ENCODE results near the gene FLNB.

Gene FLNB, protein sequence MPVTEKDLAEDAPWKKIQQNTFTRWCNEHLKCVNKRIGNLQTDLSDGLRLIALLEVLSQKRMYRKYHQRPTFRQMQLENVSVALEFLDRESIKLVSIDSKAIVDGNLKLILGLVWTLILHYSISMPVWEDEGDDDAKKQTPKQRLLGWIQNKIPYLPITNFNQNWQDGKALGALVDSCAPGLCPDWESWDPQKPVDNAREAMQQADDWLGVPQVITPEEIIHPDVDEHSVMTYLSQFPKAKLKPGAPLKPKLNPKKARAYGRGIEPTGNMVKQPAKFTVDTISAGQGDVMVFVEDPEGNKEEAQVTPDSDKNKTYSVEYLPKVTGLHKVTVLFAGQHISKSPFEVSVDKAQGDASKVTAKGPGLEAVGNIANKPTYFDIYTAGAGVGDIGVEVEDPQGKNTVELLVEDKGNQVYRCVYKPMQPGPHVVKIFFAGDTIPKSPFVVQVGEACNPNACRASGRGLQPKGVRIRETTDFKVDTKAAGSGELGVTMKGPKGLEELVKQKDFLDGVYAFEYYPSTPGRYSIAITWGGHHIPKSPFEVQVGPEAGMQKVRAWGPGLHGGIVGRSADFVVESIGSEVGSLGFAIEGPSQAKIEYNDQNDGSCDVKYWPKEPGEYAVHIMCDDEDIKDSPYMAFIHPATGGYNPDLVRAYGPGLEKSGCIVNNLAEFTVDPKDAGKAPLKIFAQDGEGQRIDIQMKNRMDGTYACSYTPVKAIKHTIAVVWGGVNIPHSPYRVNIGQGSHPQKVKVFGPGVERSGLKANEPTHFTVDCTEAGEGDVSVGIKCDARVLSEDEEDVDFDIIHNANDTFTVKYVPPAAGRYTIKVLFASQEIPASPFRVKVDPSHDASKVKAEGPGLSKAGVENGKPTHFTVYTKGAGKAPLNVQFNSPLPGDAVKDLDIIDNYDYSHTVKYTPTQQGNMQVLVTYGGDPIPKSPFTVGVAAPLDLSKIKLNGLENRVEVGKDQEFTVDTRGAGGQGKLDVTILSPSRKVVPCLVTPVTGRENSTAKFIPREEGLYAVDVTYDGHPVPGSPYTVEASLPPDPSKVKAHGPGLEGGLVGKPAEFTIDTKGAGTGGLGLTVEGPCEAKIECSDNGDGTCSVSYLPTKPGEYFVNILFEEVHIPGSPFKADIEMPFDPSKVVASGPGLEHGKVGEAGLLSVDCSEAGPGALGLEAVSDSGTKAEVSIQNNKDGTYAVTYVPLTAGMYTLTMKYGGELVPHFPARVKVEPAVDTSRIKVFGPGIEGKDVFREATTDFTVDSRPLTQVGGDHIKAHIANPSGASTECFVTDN (N-terminal part only)
- total RNA-seq, result 82.4 to 96.3 reads per million in 2 donors

DNA sequence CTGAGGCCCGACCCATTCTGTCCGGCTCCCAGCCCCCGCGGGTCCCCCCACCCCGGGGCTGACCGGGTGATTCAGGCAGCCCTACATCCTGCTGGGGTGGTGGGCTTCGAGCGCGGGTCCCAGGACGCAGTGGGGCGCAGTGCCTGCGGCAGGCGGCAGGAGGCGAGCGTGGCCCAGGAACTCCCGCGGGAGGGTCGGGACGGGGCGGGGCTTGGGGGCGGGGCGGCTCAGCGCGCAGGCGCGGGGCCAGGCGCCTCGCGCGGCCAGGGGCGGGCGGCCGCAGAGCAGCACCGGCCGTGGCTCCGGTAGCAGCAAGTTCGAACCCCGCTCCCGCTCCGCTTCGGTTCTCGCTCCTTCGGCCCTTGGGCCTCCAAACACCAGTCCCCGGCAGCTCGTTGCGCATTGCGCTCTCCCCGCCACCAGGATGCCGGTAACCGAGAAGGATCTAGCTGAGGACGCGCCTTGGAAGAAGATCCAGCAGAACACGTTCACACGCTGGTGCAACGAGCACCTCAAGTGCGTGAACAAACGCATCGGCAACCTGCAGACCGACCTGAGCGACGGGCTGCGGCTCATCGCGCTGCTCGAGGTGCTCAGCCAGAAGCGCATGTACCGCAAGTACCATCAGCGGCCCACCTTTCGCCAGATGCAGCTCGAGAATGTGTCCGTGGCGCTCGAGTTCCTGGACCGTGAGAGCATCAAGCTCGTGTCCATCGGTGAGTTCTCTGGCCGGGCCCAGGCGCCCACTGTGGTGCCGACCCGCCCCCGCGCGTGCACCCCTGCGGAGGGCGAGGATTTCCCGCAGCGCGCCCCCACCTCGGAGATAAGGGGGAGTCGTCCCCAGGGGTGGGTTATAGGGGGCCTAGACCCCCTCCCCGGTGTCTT, at the start of gene FLNB:
FLNB (plus strand) TSS at position 282 of the 885 bp plus-strand sequence; CDS start at position 425, 143 bp downstream.
- DNase-seq, result peak; percentile 59 to 82 (median 70)

DNA sequence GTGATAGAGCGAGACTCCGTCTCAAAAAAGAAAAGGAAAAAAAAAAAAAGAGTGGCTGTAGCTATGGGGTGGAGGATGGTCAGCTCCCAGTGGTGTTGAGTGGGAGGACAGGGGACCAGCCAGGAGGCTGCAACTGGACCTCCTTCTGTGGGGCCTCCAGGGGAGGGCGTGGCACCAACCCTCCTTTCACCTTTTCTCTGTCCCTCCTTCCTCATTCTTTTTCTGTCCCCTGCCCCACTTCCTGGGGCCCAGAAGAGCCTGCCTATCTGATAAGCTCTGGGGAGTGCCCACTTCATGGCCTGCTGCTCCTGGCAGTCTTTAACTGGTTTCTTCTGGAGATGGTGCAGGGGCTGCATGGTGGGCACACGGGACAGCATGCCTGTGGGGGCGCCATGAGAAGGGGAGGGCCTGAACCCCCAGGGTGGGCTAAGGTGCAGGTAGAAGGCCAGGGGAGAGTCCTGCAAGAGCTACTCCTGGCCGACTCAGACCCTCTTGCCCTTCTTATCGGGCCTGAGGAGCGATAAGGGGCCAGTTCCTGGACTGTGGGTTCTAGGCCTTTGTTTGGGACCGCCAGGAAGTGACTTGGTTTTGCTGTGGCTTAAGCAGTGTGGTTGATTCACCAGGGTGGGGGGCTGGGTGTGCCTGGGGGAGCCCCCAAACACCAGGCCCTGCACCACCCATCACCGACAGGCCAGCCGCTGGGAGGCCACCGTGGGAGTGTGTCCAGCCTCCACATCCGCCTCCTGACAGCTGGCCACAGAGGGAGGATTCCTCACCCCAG, 49.4 kb upstream of the FLNB start:
- no peak for DNase-seq

DNA sequence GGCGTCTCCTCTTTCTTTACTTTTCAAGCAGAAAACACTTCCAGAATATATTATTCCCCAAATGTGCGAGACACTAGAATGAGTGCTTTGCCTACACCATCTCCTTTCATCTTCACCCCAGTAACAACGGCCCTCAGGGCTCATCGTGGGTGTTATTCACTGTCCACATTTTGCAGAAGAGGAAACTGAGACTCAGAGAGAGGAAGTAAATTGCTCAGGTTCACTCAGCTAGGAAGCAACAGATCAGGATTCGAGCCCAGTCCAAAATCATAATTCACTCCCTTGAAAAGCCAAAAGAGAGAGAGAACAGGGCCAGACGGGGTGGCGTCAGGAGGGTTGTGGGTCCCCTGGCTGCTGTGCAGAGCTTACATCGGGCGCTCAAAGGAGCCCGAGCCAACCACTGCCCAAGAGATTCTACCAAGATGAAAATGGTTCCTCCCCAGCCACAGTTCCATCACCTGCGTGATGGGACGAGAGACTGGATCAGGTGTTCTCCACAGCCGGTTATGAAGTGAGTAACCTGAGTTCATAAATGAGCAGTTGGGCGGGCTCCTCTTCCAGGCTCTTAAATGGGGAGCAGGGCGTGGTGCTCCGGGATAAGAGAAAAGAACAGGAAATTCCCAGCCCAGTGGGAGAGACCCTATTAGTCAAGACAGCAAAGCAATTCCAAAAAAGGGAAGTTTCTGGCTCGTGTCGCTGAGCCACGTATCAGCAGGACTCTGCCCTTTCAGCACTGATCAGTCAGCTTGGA, 48.6 kb upstream of the FLNB start:
- no peak for DNase-seq

DNA sequence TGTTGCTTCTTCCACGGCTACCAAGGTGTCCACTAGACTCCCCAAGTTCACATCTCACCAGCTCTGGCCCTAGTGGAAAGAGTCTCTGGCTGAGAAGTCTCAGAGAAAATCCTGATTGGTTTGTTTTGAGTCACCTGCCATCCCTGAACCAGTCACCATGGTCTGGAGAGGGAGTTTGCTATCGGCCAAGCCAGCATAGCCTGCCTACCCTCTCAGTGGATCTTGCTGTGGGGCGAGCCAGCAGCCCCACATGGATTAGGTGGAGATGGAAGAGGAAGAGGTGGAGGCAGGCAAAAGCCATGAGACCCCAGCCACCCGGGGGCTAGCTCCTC, 48.1 kb upstream of the FLNB start:
- no peak for DNase-seq

DNA sequence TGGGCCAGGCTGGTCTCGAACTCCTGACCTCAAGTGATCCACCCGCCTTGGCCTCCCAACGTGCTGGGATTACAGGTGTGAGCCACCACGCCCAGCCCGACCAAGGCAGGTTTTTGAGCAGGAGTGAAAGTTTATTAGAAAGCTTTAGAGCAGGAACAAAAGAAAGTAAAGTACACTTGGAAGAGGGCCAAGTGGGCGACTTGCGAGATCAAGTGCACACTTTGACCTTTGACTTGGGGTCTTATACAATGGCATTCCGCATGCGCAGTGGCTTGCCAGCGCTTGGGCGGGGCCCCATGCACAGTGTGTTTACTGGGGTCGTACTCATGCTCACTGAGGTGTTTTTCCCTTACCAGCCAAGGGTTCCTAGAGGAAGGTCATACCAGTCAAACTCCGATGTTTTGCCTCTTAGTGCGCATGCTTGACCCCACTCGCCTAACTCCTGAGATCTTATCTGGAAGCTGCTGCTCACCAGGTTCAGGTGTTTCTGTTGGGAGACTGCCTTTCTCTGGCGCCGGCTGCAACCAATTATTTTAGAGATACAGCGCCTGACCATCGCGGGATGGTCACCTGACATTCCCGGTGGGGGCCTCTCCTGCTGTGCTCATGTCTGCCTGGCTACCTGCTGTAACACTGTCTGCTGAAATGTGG, 46.9 kb upstream of the FLNB start:
- no peak for DNase-seq

DNA sequence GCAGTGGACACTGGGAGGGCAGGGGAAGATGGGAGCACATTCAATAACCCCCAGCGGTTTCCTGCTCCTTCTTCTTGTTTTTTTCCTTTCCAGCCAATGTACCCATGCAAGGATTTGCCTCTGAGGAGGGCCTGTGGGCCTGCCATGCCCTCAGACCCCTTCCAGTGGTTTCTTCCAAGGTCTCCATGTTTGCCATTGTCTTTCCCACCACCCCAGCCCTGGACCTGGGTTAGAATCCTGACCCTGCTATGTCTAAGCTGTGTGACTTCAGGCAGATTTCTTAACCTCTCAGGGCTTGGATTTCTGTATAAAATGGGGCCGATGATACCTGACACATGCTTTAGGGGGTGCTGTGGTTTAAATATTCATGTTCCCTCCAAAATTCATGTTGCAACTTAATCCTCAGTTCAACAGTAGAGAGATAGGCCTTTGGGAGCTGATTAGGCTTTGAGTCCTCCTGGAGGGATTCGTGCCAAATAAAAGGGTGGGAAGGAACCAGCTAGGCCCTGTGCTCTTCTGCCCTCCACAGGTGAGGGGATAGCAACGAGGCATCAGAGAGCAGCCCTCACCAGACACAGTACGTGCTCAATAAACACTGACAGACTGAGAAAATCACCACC, 46.3 kb upstream of the FLNB start:
- peak in 1 of 5 experiments; percentile 30 for DNase-seq

DNA sequence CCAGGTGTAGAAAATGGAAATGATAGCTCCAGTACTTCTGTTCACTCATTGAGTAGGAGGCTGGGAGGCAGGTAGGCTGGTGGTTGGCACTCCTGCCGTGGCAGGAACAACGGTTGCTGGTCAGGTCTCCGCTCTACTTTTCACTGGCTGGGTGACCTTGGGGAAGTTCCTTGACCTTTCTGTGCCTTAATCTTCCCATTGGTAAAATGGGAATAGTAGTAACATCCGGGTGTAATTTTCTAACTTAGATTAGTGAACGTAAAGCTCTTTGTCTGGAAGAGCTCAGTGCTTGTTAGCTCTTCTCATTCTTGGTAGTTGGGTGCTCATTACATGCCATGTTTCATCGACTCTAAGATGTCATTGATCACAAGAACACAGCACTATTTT, 45.8 kb upstream of the FLNB start:
- DNase-seq, result no peak

DNA sequence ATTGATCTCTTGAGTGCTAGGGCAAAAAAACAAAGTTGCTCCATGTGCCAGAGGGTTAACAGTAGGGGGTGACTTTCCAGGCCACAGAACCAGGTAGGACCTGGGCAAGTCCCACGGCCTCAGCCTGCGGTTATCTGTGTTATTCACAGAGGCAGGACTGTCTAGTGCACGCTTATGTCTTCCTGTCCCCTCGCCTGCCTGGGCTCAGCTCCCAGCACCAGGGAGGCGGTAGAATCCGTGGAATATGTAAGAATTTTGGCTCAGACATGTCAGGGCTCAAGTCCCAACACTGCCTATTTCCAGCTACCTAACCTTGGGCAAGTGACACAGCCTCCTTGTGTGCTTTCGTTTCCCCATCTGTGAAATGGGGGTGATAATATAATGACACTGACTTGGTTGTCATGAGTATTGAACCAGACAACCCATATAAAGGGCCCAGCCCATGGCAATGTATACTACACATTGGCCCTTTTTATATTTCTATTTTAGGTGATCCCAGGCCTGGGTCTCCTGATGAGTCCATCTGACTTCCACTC, 44.3 kb upstream of the FLNB start:
- DNase-seq, result no peak

DNA sequence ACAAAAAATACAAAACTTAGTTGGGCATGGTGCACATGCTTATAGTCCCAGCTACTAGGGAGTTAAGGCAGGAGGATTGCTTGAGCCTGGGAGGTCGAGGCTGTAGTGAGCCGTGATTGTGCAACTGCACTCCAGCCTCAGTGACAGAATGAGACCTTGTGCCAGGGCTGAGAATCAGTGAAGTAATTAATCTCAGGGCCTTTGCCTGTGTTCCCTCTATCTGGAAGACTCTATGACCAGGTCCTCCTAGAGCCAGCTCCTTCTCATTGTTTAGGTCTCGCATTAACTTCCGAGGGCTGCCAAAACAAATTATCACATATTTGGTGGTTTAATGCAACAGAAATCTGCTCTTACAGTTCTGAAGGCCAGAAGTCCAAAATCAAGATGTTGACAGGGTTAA, 41.4 kb upstream of the FLNB start:
- DNase-seq, result no peak

DNA sequence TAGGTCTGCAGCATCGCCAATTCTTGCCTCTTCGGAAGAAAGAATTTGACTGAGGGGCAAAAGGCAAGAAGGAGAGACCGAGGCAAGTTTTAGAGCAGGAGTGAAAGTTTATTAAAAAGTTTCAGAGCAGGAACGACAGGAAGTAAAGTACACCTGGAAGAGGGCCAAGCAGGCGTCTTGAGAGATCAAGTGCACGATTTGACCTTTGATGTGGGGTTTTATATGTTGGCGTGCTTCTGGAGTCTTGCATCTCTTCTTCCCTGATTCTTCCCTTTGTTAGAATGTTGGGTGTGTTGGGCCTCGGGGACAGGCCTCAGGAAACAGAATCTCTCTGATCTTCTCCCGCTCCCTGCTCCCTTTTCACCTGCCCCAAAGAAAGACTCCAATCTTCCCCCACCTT, 40.6 kb upstream of the FLNB start:
- no peak for DNase-seq

DNA sequence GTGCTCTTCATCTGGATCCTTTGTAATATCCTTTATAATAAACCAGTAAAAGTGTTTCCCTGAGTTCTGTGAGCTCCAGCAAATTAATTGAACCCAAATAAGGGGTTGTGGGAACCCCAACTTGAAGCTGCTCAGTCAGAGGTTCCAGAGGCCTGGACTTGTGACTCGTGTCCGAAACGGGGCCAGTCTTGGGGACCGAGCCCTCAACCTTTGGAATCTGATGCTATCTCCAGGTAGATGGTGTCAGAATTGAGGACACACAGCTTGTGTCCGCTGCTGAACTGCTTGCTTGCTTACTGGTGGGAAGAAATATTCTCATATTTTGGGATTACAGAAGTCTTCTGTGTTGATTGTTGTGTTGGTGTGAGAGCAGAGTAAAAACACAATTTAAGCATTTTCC, 39.7 kb upstream of the FLNB start:
- DNase-seq, result no peak

DNA sequence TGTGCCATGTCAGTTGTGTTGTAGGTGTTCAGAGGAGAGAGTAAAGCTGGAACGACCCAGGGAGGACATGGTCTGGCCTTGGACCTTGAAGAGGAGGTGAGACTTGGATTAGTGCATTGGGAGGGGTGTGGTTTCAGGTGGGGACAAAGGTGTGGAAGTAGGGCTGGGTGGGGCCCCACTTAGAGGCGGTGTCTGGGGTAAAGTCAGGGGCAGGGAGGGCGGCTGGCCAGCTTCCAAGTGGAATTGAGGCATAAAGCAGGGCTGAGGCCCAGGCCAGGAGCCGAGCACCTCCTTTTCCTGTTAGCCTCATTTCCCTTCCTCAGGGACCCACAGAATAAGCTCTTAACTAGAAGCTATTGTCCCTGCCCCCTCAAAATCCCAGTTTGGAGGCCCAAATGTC, 36.2 kb upstream of the FLNB start:
- no peak for DNase-seq

DNA sequence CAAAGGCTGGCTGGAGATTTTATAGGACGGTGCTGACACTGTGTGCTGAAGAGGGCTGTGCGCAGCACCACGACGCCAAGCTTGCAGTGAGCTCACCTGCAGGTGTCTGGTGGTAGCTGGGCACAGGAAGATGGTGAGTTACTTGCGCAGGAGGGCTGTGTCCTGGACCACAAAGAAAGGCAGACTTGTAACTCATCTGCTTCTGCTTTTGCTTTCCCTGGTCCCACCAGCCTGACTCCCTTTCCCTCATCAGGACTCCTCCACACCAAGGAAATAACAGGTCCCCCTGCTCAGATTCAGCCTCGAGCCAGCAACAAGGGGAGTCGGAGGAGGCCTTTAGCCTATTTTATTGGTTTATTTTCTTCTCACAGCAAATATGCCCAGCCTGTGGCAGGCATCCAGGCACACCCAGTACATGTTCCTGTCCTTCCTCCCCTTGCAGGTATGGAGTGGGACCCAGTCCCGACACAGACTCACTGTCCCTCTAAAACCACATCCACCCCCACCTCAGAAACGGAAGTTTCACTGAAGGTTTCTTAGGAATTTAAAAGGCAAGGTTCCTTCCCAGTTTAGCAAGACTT, 35.6 kb upstream of the FLNB start:
- DNase-seq, result no peak

DNA sequence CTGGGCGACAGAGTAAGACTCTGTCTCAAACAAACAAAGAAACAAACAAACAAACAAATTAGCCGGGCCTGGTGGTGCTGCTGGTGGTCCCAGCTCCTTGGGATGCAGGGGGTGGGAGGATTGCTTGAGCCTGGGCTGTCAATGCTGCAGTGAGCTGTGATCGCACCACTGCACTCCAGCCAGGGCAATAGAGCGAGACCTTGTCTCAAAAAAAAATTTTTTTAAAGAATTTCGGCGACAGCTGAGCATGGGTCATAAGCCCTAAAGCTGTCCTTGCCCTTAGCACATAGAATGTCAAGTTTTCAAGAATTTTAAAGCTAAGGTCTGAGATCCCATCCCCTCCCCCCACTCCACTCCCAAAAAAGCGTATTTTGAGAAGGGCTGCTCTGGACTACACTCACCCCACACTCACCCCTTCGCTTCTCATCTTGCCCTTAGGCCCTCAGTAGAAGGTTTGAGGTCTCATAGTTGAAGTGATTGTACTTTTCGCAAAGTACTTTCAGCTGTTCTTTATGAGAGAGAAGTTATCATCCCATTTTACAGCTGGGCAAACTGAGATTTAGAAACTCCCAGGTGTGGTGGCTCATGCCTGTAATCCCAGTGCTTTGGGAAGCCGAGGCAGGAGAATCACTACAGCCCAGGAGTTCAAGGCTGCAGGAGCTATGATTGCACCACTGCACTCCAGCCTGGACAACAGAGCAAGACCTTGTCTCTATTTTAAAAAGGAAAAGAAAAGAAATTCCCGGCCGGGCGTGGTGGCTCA, 34.3 kb upstream of the FLNB start:
- no peak for DNase-seq

DNA sequence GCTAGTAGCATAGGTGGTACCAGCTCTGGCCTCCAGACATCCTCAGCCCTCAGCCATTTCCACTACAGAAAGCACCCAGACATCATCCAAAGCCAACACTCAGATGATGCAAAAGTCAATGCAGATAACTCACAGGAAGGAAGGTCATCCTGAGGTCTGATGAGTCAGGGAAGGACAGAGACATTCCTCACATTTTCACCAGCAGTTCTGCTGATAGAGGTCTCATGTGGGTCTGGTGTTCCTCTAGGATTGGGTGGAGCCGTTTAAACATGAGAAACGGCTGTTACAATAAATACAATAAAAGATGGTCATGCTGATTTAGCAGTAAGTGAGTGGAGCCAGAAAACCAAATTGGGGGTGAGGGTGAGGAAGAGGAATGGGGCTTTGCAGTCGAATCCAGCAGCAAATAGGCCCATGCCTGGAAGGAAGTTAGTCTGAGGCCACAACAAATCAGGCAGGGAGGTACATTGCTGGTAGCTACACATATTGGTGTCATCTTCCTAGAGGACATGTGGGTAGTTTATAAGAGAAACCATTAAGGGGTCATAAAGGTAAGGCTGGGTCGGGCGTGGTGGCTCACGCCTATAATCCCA, 33.3 kb upstream of the FLNB start:
- DNase-seq, result no peak

DNA sequence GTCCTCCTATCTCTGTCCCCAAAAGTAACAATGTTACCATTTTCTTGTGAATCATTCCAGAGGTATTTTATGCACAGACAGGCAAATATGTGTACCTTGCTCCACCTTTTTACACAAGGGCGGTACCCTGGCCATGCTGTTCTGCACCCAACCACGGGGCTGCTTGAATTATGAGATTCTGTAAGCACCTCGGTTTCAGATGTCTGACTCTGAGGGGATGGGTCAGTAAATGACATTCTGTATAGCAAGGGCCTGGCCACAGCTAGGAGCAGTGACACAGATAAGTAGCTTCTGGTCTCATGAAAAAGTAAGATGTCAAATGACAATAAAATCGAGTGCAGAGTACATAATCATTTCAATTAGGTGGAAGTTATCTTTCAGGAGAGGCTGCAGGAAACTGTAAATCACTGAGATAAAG, 30.4 kb upstream of the FLNB start:
- no peak for DNase-seq

DNA sequence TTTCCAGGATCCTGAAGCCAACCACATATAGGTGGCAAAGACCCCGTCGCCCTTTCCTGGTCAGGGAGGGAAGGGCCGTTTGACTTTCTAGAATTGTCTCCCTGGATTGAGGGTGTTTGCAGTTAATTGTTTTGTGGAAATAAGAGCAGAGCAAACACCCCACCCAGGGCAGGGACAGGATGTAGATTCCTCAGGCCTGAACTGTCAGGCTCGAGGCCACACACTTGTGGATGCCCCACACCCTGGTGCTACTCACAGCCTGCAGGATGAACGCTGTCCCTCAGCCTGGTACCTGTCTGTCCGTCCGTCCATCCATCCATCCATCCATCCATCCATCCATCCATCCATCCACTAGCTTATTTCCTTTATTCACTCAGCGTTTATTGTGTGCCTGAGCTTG, 29.9 kb upstream of the FLNB start:
- DNase-seq, result no peak

DNA sequence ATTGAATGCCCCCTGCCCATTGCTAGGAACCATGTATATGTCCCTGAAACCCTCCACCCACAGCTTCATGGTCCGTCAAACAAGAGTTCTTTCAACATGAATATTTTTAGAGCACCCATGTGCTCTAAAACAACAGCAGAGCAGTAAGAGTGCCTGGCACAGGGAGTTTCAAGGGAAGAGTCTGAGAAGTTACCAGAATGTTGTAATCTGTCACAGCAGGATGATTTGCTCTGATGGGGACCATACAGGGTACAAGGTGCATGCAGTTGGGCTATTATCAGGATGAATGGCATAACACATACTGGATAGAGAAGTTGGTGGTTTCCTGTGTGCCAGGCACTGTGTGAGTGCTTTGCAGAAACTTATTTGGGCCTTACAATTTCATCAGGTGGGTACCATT, 27.8 kb upstream of the FLNB start:
- DNase-seq, result no peak
